GM12872 (cell line): ENCODE measurements around the gene RDH16.

Experiments used
- TF ChIP-seq, protein P1 (sequence below): IDR thresholded peaks from 3 replicates; pipeline ENCODE4 v1.5.1; 2011; ENCODE audit warnings: low read depth, mild to moderate bottlenecking, low read length, moderate library complexity; ENCODE audit not compliant: insufficient read depth

RDH16 gene

DNA sequence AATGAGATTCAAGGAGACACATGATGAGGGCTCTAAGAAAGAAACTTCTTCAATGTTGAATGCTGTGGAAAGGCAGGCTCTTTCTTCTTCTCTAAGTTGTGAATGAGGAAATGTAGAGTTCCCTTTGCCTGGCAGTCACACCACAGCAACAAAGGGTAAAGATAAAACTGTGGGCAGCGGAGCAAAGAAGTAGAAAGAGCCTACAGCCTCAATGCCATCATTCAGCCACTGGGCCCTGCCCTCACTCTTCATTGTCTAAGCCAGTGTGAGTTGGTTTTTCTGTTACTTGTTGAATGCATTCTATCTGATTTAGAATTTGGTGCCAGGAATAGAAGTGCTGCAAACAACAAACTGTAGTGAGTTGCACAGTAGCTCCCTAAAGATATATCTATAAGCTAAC lies 35.4 kb downstream of the RDH16 start:
- TF ChIP-seq, protein P1, sequence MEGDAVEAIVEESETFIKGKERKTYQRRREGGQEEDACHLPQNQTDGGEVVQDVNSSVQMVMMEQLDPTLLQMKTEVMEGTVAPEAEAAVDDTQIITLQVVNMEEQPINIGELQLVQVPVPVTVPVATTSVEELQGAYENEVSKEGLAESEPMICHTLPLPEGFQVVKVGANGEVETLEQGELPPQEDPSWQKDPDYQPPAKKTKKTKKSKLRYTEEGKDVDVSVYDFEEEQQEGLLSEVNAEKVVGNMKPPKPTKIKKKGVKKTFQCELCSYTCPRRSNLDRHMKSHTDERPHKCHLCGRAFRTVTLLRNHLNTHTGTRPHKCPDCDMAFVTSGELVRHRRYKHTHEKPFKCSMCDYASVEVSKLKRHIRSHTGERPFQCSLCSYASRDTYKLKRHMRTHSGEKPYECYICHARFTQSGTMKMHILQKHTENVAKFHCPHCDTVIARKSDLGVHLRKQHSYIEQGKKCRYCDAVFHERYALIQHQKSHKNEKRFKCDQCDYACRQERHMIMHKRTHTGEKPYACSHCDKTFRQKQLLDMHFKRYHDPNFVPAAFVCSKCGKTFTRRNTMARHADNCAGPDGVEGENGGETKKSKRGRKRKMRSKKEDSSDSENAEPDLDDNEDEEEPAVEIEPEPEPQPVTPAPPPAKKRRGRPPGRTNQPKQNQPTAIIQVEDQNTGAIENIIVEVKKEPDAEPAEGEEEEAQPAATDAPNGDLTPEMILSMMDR, result no peak

- TF ChIP-seq, protein P1, result no peak
Measured at GRCh38 chr12:56921346-56921745, 36.1 kb downstream of the RDH16 start.

- TF ChIP-seq, protein P1, result no peak
Measured at GRCh38 chr12:56916996-56917333, 40.4 kb downstream of the RDH16 start.

- TF ChIP-seq, protein P1, result no peak
Measured at GRCh38 chr12:56916296-56916995, 41.0 kb downstream of the RDH16 start.

DNA sequence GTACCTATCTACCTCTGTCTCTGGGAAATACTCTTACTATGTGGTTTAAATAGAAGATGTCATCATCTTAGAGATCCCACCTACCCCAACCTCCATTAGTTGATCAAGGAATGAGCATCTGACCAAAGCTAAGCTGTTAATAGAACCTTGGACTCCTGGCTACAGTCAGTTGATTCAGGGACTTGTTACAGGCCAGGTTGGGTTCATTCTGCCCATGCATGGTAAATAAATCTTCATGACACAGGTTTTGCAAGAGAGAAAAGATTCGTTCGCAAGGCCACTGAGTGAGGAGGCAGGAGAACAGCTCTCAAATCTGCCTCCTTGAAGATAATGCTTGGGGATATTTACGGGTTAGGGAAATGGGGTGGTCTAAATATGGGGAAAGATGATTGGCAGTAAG lies 42.7 kb downstream of the RDH16 start:
- TF ChIP-seq, protein P1, result no peak

GRCh38 chr12:56914256-56914655 lies 43.2 kb downstream of the RDH16 start:
- TF ChIP-seq, protein P1, result no peak

GRCh38 chr12:56908136-56908535 lies 49.3 kb downstream of the RDH16 start:
- TF ChIP-seq, protein P1, result no peak

GRCh38 chr12:56905852-56906251 lies 51.6 kb downstream of the RDH16 start:
- TF ChIP-seq, protein P1, result no peak
